GM12892 (cell line): ENCODE results near the gene ANP32D.

Experiments
- POLR2A ChIP-seq: IDR thresholded peaks from 2 replicates; pipeline ENCODE4 v1.6.1; 2011; ENCODE audit warnings: low read depth, low read length, control low read depth
- POLR2AphosphoS5 ChIP-seq: IDR thresholded peaks from 2 replicates; pipeline ENCODE4 v1.6.1; 2011; ENCODE audit warnings: low read depth, low read length, control low read depth
- TAF1 ChIP-seq: IDR thresholded peaks from 2 replicates; pipeline ENCODE4 v1.6.1; 2011; ENCODE audit warnings: low read depth, mild to moderate bottlenecking, control low read depth, low read length, borderline replicate concordance

DNA sequence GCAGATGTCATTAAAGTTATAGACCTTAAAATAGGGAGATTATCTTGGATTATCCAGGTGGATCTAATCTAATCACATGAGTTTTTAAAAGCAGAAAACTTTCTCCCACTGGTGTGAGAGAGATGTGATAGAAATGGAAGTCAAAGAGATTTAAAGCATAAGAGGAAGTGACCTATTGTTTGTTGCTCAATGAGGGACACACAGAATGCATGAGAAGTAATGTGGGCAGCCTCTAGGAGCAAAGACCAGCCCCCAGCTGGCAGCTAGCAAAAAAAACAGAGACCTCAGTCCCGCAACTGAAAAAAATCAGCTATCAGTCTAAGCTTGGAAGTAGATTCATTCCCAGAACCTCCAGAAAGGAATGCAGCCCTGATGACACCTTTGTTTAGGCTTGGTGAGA lies 24.6 kb upstream of the ANP32D start:
- no peak for TF ChIP-seq TAF1
- TF ChIP-seq POLR2AphosphoS5 = no peak
- no peak for TF ChIP-seq POLR2A
